Pons (tissue), 1 donor: ENCODE data around the gene EPB41L2.
A peak's percentile ranks its signal among the peaks of the same experiment; 100 is the strongest.

ENCODE experiments used
- DNase-seq: peaks from one replicate; pipeline ENCODE4 v3.0.0-alpha.2; 2016; ENCODE audit warnings: low spot score

EPB41L2 gene

DNA sequence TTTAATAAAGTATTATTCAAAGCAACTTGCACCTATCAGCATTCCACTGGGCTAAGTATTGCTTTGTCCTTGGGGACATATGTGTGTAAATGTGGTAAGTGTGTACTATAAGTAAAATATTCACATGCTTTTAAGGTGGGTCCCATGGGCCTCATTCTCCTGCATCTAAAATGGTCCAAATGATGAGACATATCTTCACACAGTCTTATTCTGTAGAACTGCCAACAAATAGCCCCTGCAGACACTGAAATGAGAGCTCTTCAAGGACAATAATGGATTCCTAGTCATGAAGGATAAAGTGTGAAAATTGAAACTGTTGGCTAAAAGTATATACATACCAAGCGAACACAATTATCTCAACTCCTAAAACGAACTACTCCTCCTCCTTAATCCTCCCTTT is 154.1 kb downstream of the EPB41L2 start:
- no peak for DNase-seq

DNA sequence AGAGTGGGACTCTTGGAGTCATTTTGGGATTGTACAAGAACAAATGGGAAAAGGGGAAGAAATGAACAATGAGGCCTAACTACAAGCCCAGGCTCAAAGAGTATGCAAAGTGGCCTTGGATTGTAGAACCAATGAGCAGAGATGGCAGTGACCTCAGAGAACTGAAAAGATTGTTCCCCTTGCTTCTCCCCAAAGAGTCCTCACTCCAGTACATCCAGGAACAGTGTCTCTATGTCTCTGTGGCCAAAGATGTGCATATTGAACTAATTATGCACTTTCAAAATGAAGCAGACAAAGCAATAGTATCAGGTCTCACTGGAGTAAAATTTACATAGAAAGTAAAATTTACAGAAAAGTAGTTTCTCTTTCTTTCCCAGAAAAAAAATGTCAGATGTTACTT is 154.9 kb downstream of the EPB41L2 start:
- DNase-seq, result no peak

GRCh38 chr6:130907687-130908086 is 155.4 kb downstream of the EPB41L2 start:
- no peak for DNase-seq

DNA sequence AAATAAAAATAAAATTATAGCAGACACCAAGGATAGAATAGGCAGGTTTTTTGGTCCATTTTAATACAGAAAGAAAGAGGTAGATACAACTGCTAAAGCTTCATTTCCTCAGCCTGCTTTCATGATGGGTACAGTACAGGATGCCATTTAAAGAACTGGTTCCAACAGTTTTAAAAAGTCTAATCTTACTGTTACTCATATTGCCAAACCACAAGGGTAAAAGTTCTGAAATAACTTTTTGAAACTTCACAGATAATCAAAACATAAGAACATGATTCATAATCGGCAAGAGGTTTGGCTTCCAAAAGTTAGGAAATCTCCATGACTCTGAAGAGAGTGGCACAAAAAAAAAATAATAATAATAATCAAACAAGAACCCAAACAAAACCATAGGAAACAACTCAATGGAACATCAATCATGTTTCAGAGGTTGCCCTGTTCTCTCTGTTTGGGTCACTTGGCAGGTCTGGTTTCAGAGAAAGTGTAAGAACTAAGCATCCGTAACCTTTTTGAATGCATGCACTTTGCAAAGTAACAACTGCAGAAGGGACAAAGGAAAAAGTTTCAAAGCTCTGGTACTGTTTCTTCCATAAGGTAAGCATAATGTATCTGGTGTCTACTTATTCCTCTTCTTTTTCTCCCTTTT is 156.2 kb downstream of the EPB41L2 start:
- no peak for DNase-seq

GRCh38 chr6:130903602-130904001 is 159.4 kb downstream of the EPB41L2 start:
- no peak for DNase-seq

DNA sequence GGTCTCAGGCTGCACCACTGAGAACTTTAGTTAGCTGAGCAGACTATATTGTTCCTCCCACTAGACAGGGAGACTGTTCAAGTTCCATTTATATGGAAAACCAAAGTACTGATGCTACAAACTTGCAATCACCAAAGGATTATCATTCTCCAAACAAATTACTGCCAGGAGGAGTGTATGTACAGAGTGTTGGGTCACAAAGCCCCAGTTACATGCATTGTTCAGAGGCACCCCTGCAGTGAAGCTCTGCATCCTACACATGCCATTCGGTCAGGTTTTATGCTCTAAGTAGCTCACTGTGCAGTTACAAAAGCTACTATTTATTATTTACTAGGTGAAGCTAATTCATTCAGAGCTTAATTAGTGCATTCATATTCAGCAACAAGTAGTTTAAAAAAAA is 160.0 kb downstream of the EPB41L2 start:
- no peak for DNase-seq

DNA sequence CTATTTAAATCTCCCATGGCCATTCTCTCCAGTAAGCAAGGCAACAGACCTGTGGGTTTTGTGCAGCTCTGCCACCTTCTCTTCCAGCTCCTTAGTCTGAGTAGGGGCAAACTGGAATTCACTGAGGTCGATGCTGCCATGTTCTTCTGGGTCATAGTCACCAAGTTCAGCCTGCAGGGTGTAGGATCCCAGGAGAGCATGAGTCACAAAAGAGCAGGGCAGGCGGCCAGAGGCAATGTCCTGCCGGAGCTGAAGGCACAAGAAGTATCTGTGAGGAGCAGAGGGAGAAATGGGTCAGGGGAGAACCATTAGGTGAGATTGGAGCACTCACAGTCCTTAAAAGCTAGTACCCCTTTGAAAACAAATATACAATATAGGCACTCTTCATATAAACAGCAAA is 162.1 kb downstream of the EPB41L2 start:
- no peak for DNase-seq

GRCh38 chr6:130896249-130896648 is 166.8 kb downstream of the EPB41L2 start:
- DNase-seq, result no peak

GRCh38 chr6:130895516-130895915 is 167.5 kb downstream of the EPB41L2 start:
- DNase-seq, result no peak

GRCh38 chr6:130893766-130894165 is 169.3 kb downstream of the EPB41L2 start:
- no peak for DNase-seq

- peak; percentile 80 for DNase-seq
Measured at GRCh38 chr6:130893277-130893676, 169.8 kb downstream of the EPB41L2 start.

DNA sequence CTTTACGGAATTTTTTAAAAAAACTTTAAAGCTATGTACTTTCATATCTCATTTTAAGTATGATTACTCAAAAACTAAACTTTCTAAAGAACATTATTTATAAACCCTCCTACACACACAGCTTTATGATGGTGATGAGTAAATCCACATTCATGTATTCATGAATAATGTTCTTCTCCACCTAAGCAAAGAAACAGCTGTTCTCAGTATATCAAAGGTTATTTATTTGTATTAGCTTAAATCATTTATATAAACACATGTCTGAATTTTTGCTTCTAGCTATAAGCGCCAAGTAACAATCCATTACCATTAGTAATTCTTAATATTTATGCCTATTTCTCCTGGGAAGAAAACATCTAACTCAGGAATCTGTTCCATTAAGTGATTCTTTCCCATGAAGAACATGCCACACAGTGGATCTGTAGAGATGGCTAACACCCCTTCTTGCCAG is 172.5 kb downstream of the EPB41L2 start:
- no peak for DNase-seq

DNA sequence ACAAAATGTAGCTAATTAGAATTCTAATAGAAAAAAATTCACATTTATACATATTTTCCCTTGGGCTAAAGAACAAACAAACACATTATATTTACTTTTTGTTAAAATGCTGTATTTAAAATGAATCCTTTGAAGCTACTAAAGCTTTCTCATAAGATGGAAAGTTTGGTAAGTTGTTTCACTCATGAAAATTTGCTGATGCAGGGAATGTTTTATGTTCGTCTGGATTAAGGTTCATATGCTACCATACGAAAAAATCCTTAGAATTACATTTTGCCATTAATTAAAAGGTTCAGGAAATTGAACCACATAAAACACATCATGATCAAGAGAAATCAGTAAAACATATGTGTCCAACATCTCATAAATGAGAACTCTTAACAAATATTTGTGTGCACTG is 173.6 kb downstream of the EPB41L2 start:
- no peak for DNase-seq

DNA sequence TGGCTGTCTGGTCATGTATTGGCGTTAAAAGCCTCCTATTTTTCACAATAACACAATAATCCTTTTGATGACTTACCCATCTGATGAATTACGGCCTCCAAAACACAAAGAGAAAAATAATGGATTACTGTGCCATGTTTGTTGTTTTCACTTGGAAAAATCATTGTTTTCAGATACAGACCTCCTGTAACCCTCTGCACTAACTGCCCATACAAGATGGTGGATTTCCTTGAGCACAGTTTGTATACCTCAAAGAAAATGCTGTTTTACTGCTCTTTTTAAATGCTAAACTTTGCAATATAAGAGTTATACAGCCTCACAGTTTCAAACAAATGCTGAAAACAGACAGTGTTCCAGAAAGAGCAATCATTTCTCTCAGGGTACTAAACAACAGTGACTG is 174.8 kb downstream of the EPB41L2 start:
- DNase-seq, result peak; percentile 81

DNA sequence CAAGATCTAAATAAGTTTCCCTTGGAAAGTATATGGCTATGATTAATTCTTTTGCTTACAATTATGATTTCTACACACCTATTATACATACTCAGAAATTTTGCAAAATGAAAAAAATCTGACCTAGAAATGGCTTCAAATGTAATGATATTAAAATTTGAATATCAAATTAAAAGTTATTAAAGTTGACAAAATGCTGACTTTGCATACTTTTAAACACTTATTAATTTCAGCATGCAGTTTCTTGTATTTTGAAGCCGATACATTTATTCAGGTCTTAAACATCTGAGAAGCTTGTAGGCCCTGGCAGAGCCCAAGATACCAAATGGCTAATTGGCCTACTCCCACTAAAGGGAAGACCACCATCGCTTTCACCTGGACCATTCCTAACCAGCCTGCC is 176.1 kb downstream of the EPB41L2 start:
- no peak for DNase-seq

GRCh38 chr6:130885392-130886192 is 177.5 kb downstream of the EPB41L2 start:
- DNase-seq, result peak; percentile 93

- peak; percentile 74 for DNase-seq
Measured at GRCh38 chr6:130882370-130882769, 180.7 kb downstream of the EPB41L2 start.

DNA sequence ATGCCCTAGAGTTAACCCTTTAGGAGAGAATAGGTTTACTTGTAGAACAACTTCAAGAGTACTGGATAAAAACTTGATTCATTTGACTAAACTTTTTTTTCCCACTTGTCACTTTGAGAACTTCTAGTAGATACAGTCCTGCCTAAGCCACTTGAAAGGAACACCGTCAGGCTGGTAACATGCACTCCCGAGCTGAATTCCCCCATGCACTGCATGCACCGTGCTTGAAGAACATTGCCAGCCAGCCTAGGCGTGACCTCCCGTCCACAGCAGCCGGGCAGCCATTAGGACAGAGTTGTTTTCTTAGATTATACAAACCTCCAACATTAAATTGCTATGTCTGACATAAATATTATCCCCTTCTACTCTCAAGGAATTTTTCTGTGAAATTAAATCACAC is 183.2 kb downstream of the EPB41L2 start:
- DNase-seq, result no peak

DNA sequence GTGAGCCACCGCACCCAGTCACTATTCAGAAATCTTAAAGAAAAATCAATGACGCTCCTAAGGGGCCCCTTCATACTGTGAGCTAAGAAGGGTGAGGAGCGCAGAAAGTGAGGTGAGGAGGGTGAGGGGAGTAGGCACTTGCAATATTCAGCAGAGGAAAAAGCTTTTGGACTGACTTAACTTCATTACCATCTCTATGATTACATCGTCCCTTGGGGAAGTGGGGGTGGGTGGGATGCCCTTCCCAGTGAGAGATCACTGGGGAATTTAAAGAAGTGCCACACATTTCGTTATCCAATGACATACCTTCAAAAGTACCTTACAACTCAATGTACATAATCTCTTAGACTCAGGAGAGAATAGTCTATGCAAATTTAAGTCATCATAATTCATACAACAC is 189.3 kb downstream of the EPB41L2 start:
- DNase-seq, result no peak

GRCh38 chr6:130872250-130873095 is 190.6 kb downstream of the EPB41L2 start:
- DNase-seq, result peak; percentile 73

DNA sequence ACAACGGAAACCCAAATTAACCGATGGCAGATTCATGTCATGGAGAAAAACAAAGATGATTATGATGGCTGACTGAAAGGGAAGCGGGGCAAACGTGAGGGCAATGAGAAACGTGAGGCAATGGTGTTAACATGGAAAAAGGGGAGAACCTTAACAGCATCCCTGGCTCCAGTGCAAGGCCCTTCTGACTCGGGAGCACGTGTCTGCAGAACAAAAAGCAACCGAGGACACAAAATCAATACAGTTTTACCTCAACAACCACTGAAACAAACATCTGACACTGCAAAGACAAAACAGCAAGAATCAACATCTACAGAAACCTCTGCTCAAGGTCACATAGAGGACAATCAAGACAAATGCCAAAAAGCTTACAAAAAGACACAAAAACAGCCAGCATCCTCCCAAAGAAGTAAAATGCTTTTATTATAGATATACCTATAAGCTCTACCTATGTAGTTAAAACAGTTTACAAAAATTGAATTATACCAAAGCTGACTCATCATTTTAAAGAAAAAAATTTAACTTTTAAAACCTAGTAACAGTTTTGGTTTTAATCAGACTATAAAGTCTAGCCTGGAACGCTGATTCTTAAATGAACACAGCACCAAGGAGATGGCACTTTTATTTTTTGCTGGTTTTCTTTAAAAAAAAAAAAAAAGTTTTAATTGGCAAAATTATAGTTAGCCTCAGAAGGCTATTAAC is 192.7 kb downstream of the EPB41L2 start:
- no peak for DNase-seq

GRCh38 chr6:130869681-130870080 is 193.4 kb downstream of the EPB41L2 start:
- no peak for DNase-seq
